Heart right ventricle (tissue), 16 donors: ENCODE measurements around the gene RNF213. TPM values are rescaled to one million over a fixed set of nuclear protein-coding genes. Genes with fewer than 3 reads are reported as not detected.

ENCODE experiments used
- ATAC-seq, 8 donors: fragments of 200-7000 bp; cut with Tn5 transposase; one replicate each; pipeline ENCODE4 v1.9.1; 2020; ENCODE audit warnings: mild to moderate bottlenecking in 8 of 8, moderate library complexity in 8 of 8, moderate number of reproducible peaks in 1 of 8
- DNase-seq, 2 donors: peaks; one replicate each; pipeline ENCODE4 v3.0.0-alpha.2; 2020
- H3K27ac ChIP-seq, 10 donors: fragments of 200-600 bp; sonication (generic) in 2 of 10; one replicate each; pipeline versions ENCODE4 v1.5.0 to v1.8.0; 2020 to 2022; ENCODE audit warnings: mild to moderate bottlenecking in 3 of 10
- H3K27me3 ChIP-seq, 7 donors: fragments of 200-600 bp; one replicate each; pipeline ENCODE4 v1.8.0; 2021 to 2022; ENCODE audit warnings: mild to moderate bottlenecking in 2 of 7
- H3K36me3 ChIP-seq, 9 donors: fragments of 200-600 bp; sonication (generic) in 1 of 9; one replicate each; pipeline versions ENCODE4 v1.5.0 to v1.8.0; 2020 to 2022; ENCODE audit warnings: mild to moderate bottlenecking in 2 of 9
- H3K4me1 ChIP-seq, 9 donors: fragments of 200-600 bp; sonication (generic) in 1 of 9; one replicate each; pipeline versions ENCODE4 v1.5.0 to v1.8.0; 2020 to 2022; ENCODE audit warnings: mild to moderate bottlenecking in 4 of 9
- H3K4me3 ChIP-seq, 10 donors: fragments of 200-600 bp; sonication (generic) in 2 of 10; one replicate each; pipeline versions ENCODE4 v1.5.0 to v1.8.0; 2020 to 2022; ENCODE audit warnings: mild to moderate bottlenecking in 7 of 10, moderate library complexity in 2 of 10
- H3K9me3 ChIP-seq, 11 donors: fragments of 200-600 bp in 10 of 11; sonication (generic) in 2 of 11; one replicate each; pipeline versions ENCODE4 v1.5.0 to v1.8.0; 2013 to 2022; ENCODE audit warnings: mild to moderate bottlenecking in 2 of 11, control low read depth in 1 of 11, moderate library complexity in 1 of 11
- WGBS, 2 donors: extraction: QIAGEN DNeasy Blood & Tissue Kit; methylation state at CpG; one replicate each; pipeline ENCODE4 v1.1.7; 2013; ENCODE audit warnings: inconsistent platforms in 1 of 2; 5-methylcytosine and 5-hydroxymethylcytosine counted together
- intact Hi-C, 10 donors: fragments of 100-400 bp; cut with DNase I; formaldehyde crosslinking; loops; one replicate each; pipeline versions ENCODE4 v1.11.1 to v1.14.2; 2022
- polyA plus RNA-seq, 2 donors: library from polyadenylated mRNA; stranded (reverse); fragments of 200-250 nt; gene quantifications; one replicate each; pipeline ENCODE4 v1.2.3, GENCODE V29; 2013
- total RNA-seq, 10 donors: library from RNA; stranded (reverse); fragmentation: NEBNext Ultra II Directional in 3 of 10; extraction: Animal tissue kit (Norgen Biotek cat#: 25700) in 3 of 10; gene quantifications; one replicate each; pipeline versions ENCODE4 v1.2.1 to v1.2.4, GENCODE V29; 2021 to 2023
- TF ChIP-seq, protein P1 (sequence below), 9 donors: fragments of 200-600 bp; sonication (generic) in 2 of 9; IDR thresholded peaks; one replicate each; pipeline versions ENCODE4 v1.5.0 to v1.8.0; 2021 to 2022; ENCODE audit warnings: antibody characterized with exemption in 9 of 9, mild to moderate bottlenecking in 5 of 9, moderate library complexity in 1 of 9
- donor health status: Arrhythmogenic right ventricular cardiomyopathy.
- donor health status: ischemic (EF 13 %, LVEDD 7.1; RV severe dilation, severe dysfunction).
- donor health status: healthy with polysubstance abuse.
- donor health status: DM: no; HTN: yes; CAD: no.
- donor health status: DM: no; HTN: no; CAD: no.
- donor health status: ischemic (EF 25% LVEDD 6.9; RV normal size, moderate dysfunction).
- donor health status: ischemic (EF 25% LVEDD 5.7; RV mildly dilated, moderate dysfunction).
- donor health status: healthy.
- donor health status: DM: yes; HTN: yes; CAD: no.
- donor health status: Ischemic cardiomyopathy.
- donor health status: ischemic (EF 35%, LVEDD 5.7; RV mildly dilated, moderate dysfunction).
- donor health status: nonischemic (EF 11% LVEDD 7.7; RV severe dilation, severe dysfunction).
- donor health status: DM: yes; HTN: yes; CAD: no.
- donor health status: PGD.
- donor health status: ischemic (EF 29% LVEDD 5.4; RV normal size, mild dysfunction).
- donor health status: nonischemic (EF 23%, LVEDD 6.1; RV moderate dilation, normal function).

RNF213 gene
- total and polyA plus RNA-seq, 12 donors: 13.1 to 97.0 (median 31.7) TPM

DNA sequence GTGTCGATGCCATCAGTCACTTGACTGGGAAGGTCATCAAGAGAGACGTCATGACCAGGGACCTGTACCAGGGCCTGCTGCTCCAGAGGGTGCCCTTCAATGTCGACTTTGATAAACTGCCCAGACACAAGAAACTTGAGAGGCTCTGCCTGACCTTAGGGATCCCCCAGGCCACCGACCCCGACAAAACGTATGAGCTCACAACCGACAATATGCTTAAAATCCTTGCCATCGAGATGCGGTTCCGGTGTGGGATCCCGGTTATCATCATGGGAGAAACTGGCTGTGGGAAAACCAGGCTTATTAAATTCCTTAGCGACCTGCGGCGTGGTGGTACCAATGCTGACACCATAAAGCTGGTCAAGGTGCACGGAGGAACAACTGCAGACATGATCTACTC, 84.7 kb downstream of the RNF213 start:
- TF ChIP-seq, protein P1, sequence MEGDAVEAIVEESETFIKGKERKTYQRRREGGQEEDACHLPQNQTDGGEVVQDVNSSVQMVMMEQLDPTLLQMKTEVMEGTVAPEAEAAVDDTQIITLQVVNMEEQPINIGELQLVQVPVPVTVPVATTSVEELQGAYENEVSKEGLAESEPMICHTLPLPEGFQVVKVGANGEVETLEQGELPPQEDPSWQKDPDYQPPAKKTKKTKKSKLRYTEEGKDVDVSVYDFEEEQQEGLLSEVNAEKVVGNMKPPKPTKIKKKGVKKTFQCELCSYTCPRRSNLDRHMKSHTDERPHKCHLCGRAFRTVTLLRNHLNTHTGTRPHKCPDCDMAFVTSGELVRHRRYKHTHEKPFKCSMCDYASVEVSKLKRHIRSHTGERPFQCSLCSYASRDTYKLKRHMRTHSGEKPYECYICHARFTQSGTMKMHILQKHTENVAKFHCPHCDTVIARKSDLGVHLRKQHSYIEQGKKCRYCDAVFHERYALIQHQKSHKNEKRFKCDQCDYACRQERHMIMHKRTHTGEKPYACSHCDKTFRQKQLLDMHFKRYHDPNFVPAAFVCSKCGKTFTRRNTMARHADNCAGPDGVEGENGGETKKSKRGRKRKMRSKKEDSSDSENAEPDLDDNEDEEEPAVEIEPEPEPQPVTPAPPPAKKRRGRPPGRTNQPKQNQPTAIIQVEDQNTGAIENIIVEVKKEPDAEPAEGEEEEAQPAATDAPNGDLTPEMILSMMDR (IDR thresholded peaks at IDR 0.05): no peak
- intact Hi-C loops: no loop called here
- 93% methylated on average over 15 of the region's 15 CpGs for whole genome bisulfite sequencing, 2 donors

DNA sequence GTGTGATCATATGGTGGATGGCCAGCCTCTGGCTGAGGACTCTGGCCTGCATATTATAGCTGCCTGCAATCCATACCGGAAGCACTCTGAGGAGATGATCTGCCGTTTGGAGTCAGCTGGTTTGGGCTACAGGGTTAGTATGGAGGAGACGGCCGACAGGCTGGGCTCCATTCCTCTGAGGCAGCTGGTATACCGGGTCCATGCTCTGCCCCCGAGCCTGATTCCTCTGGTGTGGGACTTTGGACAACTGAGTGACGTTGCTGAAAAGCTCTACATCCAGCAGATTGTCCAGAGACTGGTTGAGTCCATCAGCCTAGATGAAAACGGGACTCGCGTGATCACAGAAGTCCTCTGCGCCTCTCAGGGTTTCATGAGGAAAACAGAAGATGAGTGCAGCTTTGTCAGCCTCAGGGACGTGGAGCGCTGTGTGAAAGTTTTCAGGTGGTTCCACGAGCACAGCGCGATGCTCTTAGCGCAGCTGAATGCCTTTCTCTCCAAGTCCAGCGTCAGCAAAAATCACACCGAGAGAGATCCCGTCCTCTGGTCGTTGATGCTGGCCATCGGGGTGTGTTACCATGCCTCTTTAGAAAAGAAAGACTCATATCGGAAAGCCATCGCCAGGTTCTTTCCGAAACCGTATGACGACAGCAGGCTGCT, 85.3 kb downstream of the RNF213 start:
- WGBS, 2 donors: 96 to 97% methylated on average over 27 of the region's 27 CpGs
- intact Hi-C loops: no loop called here

More for the DNA sequence above, 84.7 kb downstream of the RNF213 start:
- Histone ChIP-seq H3K27me3 (no peaks in the 10 kb centered on the region), H3K4me3 (no peak overlapping the region), H3K27ac (no peak overlapping the region), H3K4me1 (no peaks in the 10 kb centered on the region), H3K9me3 (no peaks in the 10 kb centered on the region), H3K36me3 (peaks cover 0 to 100% (median 83%) of the 10 kb centered on the region in 9 donors)
- ATAC-seq (no peak), DNase-seq (no peak)

DNA sequence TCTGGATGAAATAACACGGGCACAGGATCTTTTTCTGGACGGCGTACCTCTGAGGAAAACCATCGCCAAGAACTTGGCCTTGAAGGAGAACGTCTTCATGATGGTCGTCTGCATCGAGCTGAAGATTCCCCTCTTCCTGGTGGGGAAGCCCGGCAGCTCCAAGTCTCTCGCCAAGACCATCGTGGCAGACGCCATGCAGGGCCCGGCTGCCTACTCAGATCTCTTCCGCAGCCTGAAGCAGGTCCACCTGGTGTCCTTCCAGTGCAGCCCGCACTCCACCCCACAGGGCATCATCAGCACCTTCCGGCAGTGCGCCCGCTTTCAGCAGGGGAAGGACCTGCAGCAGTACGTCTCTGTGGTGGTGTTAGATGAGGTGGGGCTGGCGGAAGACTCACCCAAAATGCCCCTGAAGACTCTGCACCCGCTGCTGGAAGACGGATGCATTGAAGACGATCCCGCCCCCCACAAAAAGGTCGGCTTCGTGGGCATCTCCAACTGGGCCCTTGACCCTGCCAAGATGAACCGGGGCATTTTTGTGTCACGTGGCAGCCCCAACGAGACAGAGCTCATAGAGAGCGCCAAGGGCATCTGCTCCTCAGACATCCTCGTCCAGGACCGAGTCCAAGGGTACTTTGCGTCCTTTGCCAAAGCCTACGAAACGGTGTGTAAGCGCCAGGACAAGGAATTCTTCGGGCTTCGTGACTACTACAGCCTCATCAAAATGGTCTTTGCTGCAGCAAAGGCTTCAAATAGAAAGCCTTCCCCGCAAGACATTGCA, 86.0 kb downstream of the RNF213 start:
- Histone ChIP-seq H3K9me3 (no peaks in the 10 kb centered on the region), H3K4me3 (no peak overlapping the region), H3K4me1 (no peaks in the 10 kb centered on the region), H3K36me3 (peaks cover 0 to 100% (median 87%) of the 10 kb centered on the region in 9 donors), H3K27ac (no peak overlapping the region), H3K27me3 (no peaks in the 10 kb centered on the region)
- 96 to 97% methylated on average over 38 of the region's 38 CpGs for WGBS, 2 donors
- ATAC-seq (no peak), DNase-seq (no peak)
- intact Hi-C loops: no loop called here
- TF ChIP-seq, protein P1 (IDR thresholded peaks at IDR 0.05): no peak

More for the DNA sequence above, 85.3 kb downstream of the RNF213 start:
- TF ChIP-seq, protein P1 (IDR thresholded peaks at IDR 0.05): no peak
- Histone ChIP-seq H3K9me3 (no peaks in the 10 kb centered on the region), H3K4me1 (no peaks in the 10 kb centered on the region), H3K27me3 (no peaks in the 10 kb centered on the region), H3K4me3 (no peak overlapping the region), H3K36me3 (peaks cover 0 to 100% (median 86%) of the 10 kb centered on the region in 9 donors), H3K27ac (no peak overlapping the region)
- ATAC-seq: no peak
- no peak for DNase-seq

DNA sequence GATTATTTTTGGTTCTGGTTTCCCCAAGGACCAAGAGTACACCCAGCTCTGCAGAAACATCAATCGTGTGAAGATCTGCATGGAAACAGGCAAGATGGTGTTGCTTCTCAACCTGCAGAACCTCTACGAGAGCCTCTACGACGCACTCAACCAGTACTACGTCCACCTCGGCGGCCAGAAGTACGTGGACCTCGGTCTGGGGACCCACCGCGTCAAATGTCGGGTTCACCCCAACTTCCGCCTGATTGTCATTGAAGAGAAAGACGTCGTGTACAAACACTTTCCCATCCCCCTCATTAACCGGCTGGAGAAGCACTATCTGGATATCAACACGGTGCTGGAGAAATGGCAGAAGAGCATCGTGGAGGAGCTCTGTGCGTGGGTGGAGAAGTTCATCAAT, 86.9 kb downstream of the RNF213 start:
- H3K9me3 ChIP-seq: no peaks in the 10 kb centered on the region
- ATAC-seq (no peak), DNase-seq (no peak)
- no peaks in the 10 kb centered on the region for H3K4me1 ChIP-seq
- no peak overlapping the region for H3K4me3 ChIP-seq
- intact Hi-C loops: no loop called here
- peaks cover 8 to 100% (median 90%) of the 10 kb centered on the region in 9 donors for H3K36me3 ChIP-seq
- WGBS, 2 donors: 96% methylated on average over 19 of the region's 19 CpGs
- TF ChIP-seq, protein P1 (IDR thresholded peaks at IDR 0.05): no peak
- H3K27ac ChIP-seq: no peak overlapping the region
- no peaks in the 10 kb centered on the region for H3K27me3 ChIP-seq
